GM12801 (cell line): ENCODE data around the gene NRP2.

Experiments used
- TF ChIP-seq, protein P1 (sequence below): IDR thresholded peaks from one replicate; pipeline ENCODE4 v1.5.1; 2011; ENCODE audit warnings: control low read depth; ENCODE audit not compliant: insufficient read length; ENCODE audit errors: extremely low read depth

NRP2 gene

DNA sequence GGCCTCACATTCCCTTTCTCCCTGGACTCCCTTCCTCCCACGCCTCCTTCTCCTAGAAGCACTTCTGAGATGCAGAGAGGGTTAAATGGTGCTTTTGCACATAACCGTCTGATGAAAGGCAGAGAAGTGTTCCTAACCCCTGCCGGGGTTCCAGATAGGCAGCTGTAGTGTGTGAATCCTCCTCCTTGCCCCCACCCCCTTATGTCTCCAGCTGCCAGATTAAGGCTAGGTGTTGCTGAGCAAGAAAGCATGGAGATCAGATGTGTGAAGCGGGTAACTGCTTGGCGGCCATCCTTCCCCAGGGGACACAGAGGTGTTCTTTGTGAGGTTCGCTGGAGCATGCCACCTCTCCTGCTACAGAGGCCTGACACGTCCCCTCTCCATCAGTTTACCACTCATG lies 88.3 kb downstream of the NRP2 start:
- TF ChIP-seq, protein P1, sequence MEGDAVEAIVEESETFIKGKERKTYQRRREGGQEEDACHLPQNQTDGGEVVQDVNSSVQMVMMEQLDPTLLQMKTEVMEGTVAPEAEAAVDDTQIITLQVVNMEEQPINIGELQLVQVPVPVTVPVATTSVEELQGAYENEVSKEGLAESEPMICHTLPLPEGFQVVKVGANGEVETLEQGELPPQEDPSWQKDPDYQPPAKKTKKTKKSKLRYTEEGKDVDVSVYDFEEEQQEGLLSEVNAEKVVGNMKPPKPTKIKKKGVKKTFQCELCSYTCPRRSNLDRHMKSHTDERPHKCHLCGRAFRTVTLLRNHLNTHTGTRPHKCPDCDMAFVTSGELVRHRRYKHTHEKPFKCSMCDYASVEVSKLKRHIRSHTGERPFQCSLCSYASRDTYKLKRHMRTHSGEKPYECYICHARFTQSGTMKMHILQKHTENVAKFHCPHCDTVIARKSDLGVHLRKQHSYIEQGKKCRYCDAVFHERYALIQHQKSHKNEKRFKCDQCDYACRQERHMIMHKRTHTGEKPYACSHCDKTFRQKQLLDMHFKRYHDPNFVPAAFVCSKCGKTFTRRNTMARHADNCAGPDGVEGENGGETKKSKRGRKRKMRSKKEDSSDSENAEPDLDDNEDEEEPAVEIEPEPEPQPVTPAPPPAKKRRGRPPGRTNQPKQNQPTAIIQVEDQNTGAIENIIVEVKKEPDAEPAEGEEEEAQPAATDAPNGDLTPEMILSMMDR: no peak

DNA sequence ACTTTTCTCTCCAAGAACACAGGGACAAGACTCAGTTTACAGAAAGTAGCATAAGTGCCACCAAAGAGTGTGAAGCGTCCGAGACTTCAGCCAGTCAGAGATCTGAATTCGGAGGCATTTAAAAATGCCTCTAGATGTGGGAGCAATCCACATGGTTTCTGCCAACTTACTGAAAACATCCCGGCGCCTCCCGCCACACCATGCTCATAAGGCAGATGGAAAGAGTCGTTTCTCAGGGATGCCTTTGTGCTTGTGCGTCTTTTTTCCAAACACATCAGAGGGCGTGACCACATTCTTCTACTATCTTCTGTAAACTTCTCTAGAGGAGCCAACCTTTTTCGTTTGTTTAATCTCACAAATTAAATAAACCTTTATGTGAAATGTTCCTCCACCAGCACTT lies 88.7 kb downstream of the NRP2 start:
- TF ChIP-seq, protein P1: no peak

DNA sequence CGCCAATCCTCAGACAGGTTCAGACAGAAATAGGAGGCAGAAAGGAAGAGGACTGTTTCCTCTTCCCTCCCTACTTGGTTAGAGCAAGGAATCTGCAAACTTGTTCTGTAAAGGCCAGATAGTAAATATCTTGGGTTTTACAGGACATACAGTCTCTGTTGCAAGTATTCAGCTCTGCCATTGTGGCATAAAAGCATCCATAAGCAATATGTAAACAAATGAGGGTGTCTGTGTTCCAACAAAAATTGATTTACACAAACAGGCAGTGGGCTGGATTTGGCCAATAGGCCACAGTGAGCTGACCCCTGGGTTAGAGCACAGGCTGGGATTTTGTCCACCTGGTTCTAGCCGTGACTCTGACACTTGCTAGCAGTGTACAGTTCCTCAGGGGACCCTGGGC lies 89.4 kb downstream of the NRP2 start:
- TF ChIP-seq, protein P1: no peak

DNA sequence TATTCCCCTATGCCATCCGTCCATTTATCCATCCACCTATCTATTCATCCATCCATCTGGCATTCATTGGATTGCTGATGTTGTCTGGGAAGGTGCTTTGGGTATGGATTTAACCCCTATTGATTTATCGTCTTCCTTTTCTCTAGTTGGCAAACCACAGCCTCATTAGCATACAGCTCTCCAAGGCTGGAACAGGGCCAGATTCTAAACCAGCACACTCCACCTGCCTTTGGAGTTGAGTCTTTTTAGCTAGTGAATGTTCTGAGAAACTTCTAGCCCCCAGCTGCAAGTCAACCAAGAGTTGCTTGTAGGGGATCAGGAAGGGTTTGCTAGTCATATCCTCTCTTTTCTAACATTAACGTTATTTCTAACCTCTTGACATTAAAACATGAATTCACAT lies 90.7 kb downstream of the NRP2 start:
- TF ChIP-seq, protein P1: no peak

DNA sequence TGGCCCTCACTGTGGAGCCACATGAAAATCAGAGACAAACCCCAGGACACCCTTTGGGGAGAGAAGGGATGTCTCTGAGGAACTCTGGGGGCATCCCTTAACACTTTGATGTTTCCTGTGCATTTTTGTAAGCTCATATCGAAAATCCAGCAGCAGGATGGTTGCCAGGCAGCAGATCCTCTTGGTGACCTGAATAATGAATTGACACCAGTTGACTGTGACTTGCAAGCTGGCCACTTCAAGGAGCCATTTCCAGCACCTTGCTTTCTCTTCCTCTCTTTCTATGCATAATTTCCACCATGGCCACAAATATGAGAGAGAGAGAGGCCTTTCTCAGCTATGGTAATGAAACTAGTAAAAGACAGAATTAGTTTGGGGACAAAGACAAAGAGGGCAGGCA lies 91.7 kb downstream of the NRP2 start:
- TF ChIP-seq, protein P1: no peak

DNA sequence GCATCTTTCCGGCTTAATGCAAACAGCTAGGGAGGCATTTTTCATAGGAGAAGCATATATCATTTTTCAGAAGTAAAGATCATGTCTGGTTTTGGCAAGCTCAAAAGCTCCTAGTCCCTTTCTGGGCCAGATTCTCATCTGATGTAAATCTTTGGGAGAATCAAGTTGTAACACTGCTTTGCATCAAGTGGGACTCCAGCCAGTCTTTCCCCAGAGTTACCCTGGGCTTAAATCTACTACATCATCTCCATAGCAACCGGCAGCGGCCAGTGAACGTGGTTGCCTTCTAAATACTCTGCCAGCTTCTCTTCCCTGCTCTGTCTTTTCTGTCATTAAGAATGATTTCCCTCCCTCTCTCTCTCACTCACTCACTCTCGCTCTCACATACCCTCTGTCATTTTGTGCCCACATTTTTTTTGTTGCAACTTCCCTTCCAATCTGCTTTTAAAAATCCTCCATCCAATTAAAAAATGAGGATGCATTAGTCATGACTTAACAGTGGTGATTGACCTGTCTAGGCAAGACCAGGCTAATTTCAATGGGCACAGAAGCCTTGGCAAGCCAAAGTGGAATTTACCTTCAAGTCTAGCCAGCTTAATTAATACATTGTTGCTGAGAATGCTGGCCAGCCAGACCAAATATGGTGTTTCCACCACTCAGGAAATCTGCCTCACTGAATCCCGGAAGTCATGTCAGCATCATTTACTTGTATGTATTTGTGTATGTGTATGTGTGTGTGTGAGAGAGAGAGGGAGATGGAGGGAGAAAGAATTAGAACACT lies 93.0 kb downstream of the NRP2 start:
- TF ChIP-seq, protein P1: no peak

DNA sequence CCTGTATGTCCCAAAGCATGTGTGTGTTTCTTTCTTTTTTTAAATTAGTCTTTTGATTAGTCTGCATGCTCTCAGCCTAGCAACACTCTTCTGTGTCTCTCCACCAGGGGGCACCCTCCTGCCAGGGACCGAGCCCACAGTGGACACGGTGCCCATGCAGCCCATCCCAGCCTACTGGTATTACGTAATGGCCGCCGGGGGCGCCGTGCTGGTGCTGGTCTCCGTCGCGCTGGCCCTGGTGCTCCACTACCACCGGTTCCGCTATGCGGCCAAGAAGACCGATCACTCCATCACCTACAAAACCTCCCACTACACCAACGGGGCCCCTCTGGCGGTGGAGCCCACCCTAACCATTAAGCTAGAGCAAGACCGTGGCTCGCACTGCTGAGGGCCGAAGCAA lies 93.8 kb downstream of the NRP2 start:
- TF ChIP-seq, protein P1: no peak

DNA sequence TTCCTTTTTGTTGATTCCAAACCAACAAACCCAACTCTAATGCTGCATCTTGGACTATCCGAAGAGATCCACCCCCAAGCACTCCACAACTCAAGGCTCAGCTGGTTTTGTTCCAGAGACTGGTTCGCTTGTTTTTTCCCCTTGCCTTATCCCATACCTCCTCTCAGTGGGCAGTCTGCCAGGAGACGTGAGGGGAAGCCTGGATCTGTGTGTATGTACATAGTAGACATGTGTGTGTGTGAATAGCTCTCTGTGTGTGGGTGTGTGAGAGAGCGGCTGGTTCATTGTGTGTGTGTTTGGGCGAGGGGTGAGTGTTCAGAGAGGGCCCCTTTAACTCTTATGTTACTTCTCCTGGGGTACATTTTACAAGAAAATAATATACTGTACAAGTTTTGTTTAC lies 94.4 kb downstream of the NRP2 start:
- TF ChIP-seq, protein P1: no peak
